HEK293 (cell line): ENCODE measurements around the gene SHTN1.

Source experiments
- EGR2 ChIP-seq: fragments of 450-650 bp; formaldehyde crosslinking; IDR thresholded peaks from 2 replicates; pipeline ENCODE4 v1.5.1; 2016; ENCODE audit warnings: low read depth, missing biosample characterization, missing genetic modification characterization
- FEZF1 ChIP-seq: fragments of 450-650 bp; formaldehyde crosslinking; IDR thresholded peaks from 2 replicates; pipeline ENCODE4 v1.5.1; 2016; ENCODE audit warnings: missing biosample characterization, missing genetic modification characterization
- GLIS1 ChIP-seq: fragments of 450-650 bp; formaldehyde crosslinking; IDR thresholded peaks from 2 replicates; pipeline ENCODE4 v1.5.1; 2016; ENCODE audit warnings: missing biosample characterization, missing genetic modification characterization
- GLIS2 ChIP-seq: fragments of 450-650 bp; formaldehyde crosslinking; IDR thresholded peaks from 2 replicates; pipeline ENCODE4 v1.5.1; 2016; ENCODE audit warnings: missing biosample characterization, missing genetic modification characterization
- KLF1 ChIP-seq: fragments of 450-650 bp; formaldehyde crosslinking; IDR thresholded peaks from 2 replicates; pipeline ENCODE4 v1.5.1; 2016; ENCODE audit warnings: missing biosample characterization, missing genetic modification characterization
- KLF16 ChIP-seq: fragments of 450-650 bp; formaldehyde crosslinking; IDR thresholded peaks from 2 replicates; pipeline ENCODE4 v1.5.1; 2017; ENCODE audit warnings: missing biosample characterization, missing genetic modification characterization
- KLF7 ChIP-seq: fragments of 450-650 bp; formaldehyde crosslinking; IDR thresholded peaks from 2 replicates; pipeline ENCODE4 v1.5.1; 2016; ENCODE audit warnings: missing biosample characterization, missing genetic modification characterization, borderline replicate concordance
- KLF8 ChIP-seq: fragments of 450-650 bp; formaldehyde crosslinking; IDR thresholded peaks from 2 replicates; pipeline ENCODE4 v1.5.1; 2016; ENCODE audit warnings: missing biosample characterization, missing genetic modification characterization
- OVOL3 ChIP-seq: fragments of 450-650 bp; formaldehyde crosslinking; IDR thresholded peaks from 2 replicates; pipeline ENCODE4 v1.5.1; 2016; ENCODE audit warnings: missing biosample characterization, missing genetic modification characterization
- PRDM10 ChIP-seq: fragments of 450-650 bp; formaldehyde crosslinking; IDR thresholded peaks from 2 replicates; pipeline ENCODE4 v1.5.1; 2016; ENCODE audit warnings: missing biosample characterization, missing genetic modification characterization
- PRDM4 ChIP-seq: fragments of 450-650 bp; formaldehyde crosslinking; IDR thresholded peaks from 2 replicates; pipeline ENCODE4 v1.5.1; 2017; ENCODE audit warnings: missing biosample characterization, missing genetic modification characterization
- SCRT1 ChIP-seq: fragments of 450-650 bp; formaldehyde crosslinking; IDR thresholded peaks from 2 replicates; pipeline ENCODE4 v1.5.1; 2016; ENCODE audit warnings: missing biosample characterization, missing genetic modification characterization, borderline replicate concordance
- SCRT2 ChIP-seq: fragments of 450-650 bp; formaldehyde crosslinking; IDR thresholded peaks from 2 replicates; pipeline ENCODE4 v1.5.1; 2016; ENCODE audit warnings: missing biosample characterization, missing genetic modification characterization
- TCF7L2 ChIP-seq: IDR thresholded peaks from 2 replicates; pipeline ENCODE4 v1.6.1; 2011; ENCODE audit warnings: low read depth, mild to moderate bottlenecking, inconsistent platforms, low read length, moderate library complexity, borderline replicate concordance
- ZBTB21 ChIP-seq: fragments of 450-650 bp; formaldehyde crosslinking; IDR thresholded peaks from 2 replicates; pipeline ENCODE4 v1.5.1; 2017; ENCODE audit warnings: missing biosample characterization, missing genetic modification characterization
- ZFHX2 ChIP-seq: fragments of 450-650 bp; formaldehyde crosslinking; conservative IDR thresholded peaks from 2 replicates; pipeline ENCODE4 v1.5.1; 2016; ENCODE audit warnings: missing biosample characterization, missing genetic modification characterization
- ZNF112 ChIP-seq: fragments of 450-650 bp; formaldehyde crosslinking; IDR thresholded peaks from 2 replicates; pipeline ENCODE4 v1.5.0; 2017; ENCODE audit warnings: missing biosample characterization, missing genetic modification characterization
- ZNF146 ChIP-seq: fragments of 450-650 bp; formaldehyde crosslinking; IDR thresholded peaks from 2 replicates; pipeline ENCODE4 v1.5.1; 2016; ENCODE audit warnings: missing biosample characterization, missing genetic modification characterization
- ZNF2 ChIP-seq: fragments of 450-650 bp; formaldehyde crosslinking; IDR thresholded peaks from 2 replicates; pipeline ENCODE4 v1.5.1; 2016; ENCODE audit warnings: missing biosample characterization, missing genetic modification characterization
- ZNF202 ChIP-seq: fragments of 450-650 bp; formaldehyde crosslinking; IDR thresholded peaks from 2 replicates; pipeline ENCODE4 v1.5.1; 2016; ENCODE audit warnings: missing biosample characterization, missing genetic modification characterization, borderline replicate concordance
- ZNF292 ChIP-seq: fragments of 450-650 bp; formaldehyde crosslinking; IDR thresholded peaks from 2 replicates; pipeline ENCODE4 v1.5.1; 2016; ENCODE audit warnings: low read depth, missing biosample characterization, missing genetic modification characterization, borderline replicate concordance
- ZNF302 ChIP-seq: fragments of 450-650 bp; formaldehyde crosslinking; IDR thresholded peaks from 2 replicates; pipeline ENCODE4 v1.5.1; 2016; ENCODE audit warnings: missing biosample characterization, missing genetic modification characterization, low read depth
- ZNF660 ChIP-seq: fragments of 450-650 bp; IDR thresholded peaks from 2 replicates; pipeline ENCODE4 v1.5.1; 2018; ENCODE audit warnings: missing biosample characterization, mild to moderate bottlenecking, missing genetic modification characterization
- ZNF664 ChIP-seq: fragments of 450-650 bp; formaldehyde crosslinking; IDR thresholded peaks from 2 replicates; pipeline ENCODE4 v1.5.1; 2016; ENCODE audit warnings: missing biosample characterization, missing genetic modification characterization
- ZSCAN16 ChIP-seq: fragments of 450-650 bp; formaldehyde crosslinking; IDR thresholded peaks from 2 replicates; pipeline ENCODE4 v1.5.1; 2016; ENCODE audit warnings: missing biosample characterization, missing genetic modification characterization
- TF ChIP-seq, protein P1 (sequence below): fragments of 450-650 bp; formaldehyde crosslinking; IDR thresholded peaks from 2 replicates; pipeline ENCODE4 v1.5.1; 2016; ENCODE audit warnings: missing biosample characterization, missing genetic modification characterization, low read depth
- TF ChIP-seq, protein P2 (sequence below): fragments of 450-650 bp; formaldehyde crosslinking; IDR thresholded peaks from 2 replicates; pipeline ENCODE4 v1.5.1; 2016; ENCODE audit warnings: missing biosample characterization, missing genetic modification characterization, borderline replicate concordance

The SHTN1 gene

GRCh38 chr10:117005026-117005526 is at the start of gene SHTN1 (continued):
- TF ChIP-seq PRDM4 (tag by site-specific recombination) (no peak), OVOL3 (tag by site-specific recombination) (0 out of 2 replicates have a peak, but pooled peaks have one; percentile 47), KLF7 (tag by site-specific recombination) (no peak), ZFHX2 (tag by site-specific recombination) (peak; percentile 95), GLIS1 (tag by site-specific recombination) (peak; percentile 98), EGR2 (peak; percentile 86), PRDM10 (tag by site-specific recombination) (peak; percentile 69), KLF8 (peak; percentile 79), KLF1 (peak; percentile 71), ZBTB21 (tag by site-specific recombination) (no peak), FEZF1 (peak; percentile 62; the same call in 1 of the 2 replicates), GLIS2 (tag by site-specific recombination) (peak; percentile 98), ZNF292 (tag by site-specific recombination) (no peak), ZNF2 (tag by site-specific recombination) (0 out of 2 replicates have a peak, but pooled peaks have one; percentile 4), ZNF146 (tag by site-specific recombination) (no peak), ZSCAN16 (no peak), SCRT2 (peak; percentile 83), ZNF660 (tag by site-specific recombination) (0 out of 2 replicates have a peak, but pooled peaks have one; percentile 23), ZNF112 (tag by site-specific recombination) (no peak), TCF7L2 (no peak), ZNF302 (tag by site-specific recombination) (no peak), ZNF202 (tag by site-specific recombination) (no peak), KLF16 (tag by site-specific recombination) (0 out of 2 replicates have a peak, but pooled peaks have one; percentile 14), ZNF664 (no peak), SCRT1 (tag by site-specific recombination) (peak; percentile 54; the same call in 1 of the 2 replicates)
- TF ChIP-seq, protein P1, sequence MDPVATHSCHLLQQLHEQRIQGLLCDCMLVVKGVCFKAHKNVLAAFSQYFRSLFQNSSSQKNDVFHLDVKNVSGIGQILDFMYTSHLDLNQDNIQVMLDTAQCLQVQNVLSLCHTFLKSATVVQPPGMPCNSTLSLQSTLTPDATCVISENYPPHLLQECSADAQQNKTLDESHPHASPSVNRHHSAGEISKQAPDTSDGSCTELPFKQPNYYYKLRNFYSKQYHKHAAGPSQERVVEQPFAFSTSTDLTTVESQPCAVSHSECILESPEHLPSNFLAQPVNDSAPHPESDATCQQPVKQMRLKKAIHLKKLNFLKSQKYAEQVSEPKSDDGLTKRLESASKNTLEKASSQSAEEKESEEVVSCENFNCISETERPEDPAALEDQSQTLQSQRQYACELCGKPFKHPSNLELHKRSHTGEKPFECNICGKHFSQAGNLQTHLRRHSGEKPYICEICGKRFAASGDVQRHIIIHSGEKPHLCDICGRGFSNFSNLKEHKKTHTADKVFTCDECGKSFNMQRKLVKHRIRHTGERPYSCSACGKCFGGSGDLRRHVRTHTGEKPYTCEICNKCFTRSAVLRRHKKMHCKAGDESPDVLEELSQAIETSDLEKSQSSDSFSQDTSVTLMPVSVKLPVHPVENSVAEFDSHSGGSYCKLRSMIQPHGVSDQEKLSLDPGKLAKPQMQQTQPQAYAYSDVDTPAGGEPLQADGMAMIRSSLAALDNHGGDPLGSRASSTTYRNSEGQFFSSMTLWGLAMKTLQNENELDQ (tag by site-specific recombination), result no peak
- TF ChIP-seq, protein P2, sequence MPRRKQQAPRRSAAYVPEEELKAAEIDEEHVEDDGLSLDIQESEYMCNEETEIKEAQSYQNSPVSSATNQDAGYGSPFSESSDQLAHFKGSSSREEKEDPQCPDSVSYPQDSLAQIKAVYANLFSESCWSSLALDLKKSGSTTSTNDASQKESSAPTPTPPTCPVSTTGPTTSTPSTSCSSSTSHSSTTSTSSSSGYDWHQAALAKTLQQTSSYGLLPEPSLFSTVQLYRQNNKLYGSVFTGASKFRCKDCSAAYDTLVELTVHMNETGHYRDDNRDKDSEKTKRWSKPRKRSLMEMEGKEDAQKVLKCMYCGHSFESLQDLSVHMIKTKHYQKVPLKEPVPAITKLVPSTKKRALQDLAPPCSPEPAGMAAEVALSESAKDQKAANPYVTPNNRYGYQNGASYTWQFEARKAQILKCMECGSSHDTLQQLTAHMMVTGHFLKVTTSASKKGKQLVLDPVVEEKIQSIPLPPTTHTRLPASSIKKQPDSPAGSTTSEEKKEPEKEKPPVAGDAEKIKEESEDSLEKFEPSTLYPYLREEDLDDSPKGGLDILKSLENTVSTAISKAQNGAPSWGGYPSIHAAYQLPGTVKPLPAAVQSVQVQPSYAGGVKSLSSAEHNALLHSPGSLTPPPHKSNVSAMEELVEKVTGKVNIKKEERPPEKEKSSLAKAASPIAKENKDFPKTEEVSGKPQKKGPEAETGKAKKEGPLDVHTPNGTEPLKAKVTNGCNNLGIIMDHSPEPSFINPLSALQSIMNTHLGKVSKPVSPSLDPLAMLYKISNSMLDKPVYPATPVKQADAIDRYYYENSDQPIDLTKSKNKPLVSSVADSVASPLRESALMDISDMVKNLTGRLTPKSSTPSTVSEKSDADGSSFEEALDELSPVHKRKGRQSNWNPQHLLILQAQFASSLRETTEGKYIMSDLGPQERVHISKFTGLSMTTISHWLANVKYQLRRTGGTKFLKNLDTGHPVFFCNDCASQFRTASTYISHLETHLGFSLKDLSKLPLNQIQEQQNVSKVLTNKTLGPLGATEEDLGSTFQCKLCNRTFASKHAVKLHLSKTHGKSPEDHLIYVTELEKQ, result peak; percentile 39; the same call in 1 of the 2 replicates
